ENCODE data around the gene GALNTL6. TPM values are rescaled to one million over a fixed set of nuclear protein-coding genes. Genes with fewer than 3 reads are reported as not detected.

Gene GALNTL6
- total and polyA plus RNA-seq, 8 donors: 0.13 to 0.41 (median 0.21) TPM; not detected in 4

DNA sequence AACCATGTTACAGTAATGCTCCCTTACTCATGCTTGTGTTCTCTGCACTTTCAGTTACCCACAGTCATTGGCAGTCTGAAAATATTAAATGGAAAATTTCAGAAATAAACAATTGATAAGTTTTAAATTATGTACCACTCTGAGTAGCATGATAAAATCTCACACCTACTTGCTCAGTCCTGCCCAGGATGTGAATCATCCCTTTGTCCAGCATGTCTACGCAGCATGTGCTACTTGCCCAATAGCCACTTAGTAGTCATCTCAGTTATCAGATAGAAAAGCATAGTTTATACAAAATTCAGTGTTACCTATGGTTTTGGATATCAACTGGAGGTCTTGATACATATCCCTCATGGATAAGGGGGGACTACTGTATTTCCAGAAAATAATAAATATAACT, 577.1 kb downstream of the GALNTL6 start:
- 70 to 84% methylated on average over 1 of the region's 1 CpG for WGBS, 2 donors
- H3K27ac ChIP-seq: no peak overlapping the region

DNA sequence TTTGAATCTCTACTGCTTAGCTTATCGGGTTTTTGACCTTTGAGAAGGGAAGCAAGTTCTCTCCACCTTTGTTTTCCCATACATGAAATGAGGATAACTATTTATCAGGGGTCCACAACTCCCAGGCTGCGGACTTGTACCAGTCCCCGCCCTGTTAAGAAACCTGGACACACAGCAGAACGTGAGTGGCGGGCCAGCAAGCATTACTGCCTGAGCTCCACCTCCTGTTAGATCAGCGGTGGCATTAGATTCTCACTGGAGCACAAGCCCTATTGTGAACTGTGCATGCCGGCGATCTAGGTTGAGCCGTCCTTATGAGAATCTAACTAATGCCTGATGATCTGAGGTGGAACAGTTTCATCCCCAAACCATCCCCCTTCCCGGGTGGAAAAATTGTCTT, 579.5 kb downstream of the GALNTL6 start:
- intact Hi-C loops (cut with DNase I): no loop called here

More for the DNA sequence above, 577.1 kb downstream of the GALNTL6 start:
- TF ChIP-seq, protein P1, sequence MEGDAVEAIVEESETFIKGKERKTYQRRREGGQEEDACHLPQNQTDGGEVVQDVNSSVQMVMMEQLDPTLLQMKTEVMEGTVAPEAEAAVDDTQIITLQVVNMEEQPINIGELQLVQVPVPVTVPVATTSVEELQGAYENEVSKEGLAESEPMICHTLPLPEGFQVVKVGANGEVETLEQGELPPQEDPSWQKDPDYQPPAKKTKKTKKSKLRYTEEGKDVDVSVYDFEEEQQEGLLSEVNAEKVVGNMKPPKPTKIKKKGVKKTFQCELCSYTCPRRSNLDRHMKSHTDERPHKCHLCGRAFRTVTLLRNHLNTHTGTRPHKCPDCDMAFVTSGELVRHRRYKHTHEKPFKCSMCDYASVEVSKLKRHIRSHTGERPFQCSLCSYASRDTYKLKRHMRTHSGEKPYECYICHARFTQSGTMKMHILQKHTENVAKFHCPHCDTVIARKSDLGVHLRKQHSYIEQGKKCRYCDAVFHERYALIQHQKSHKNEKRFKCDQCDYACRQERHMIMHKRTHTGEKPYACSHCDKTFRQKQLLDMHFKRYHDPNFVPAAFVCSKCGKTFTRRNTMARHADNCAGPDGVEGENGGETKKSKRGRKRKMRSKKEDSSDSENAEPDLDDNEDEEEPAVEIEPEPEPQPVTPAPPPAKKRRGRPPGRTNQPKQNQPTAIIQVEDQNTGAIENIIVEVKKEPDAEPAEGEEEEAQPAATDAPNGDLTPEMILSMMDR (IDR thresholded peaks at IDR 0.05): no peak
- no peaks in the 10 kb centered on the region for H3K36me3 ChIP-seq
- H3K4me3 ChIP-seq: no peak overlapping the region
- intact Hi-C loops (cut with DNase I): no loop called here
- no peaks in the 10 kb centered on the region for H3K4me1 ChIP-seq
- ATAC-seq (no peak), FAIRE-seq (no peak), DNase-seq (no peak)
- no peaks in the 10 kb centered on the region for H3K9me3 ChIP-seq
- no peaks in the 10 kb centered on the region for H3K27me3 ChIP-seq

DNA sequence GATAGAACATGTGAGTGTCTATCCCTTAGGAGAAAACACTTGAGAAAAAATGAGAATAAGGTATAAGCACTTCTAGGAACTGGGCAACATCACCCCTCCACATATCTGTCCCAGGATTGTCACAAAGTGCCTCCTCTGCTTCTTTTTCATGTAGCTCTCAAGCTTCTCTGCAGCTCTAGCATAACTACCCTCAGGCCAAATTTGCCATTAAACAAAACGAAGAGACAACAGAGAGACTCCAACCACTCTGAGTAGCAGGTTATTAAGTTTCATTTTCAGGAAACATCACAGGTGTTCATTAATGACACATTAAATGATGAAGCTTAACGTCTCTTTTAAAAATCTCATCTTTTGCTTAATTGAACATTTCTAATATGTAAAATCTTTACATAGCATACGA, 580.0 kb downstream of the GALNTL6 start:
- WGBS, 2 donors: 38 to 43% methylated on average over 3 of the region's 3 CpGs
- Histone ChIP-seq H3K36me3 (no peaks in the 10 kb centered on the region), H3K9me3 (no peaks in the 10 kb centered on the region), H3K27ac (no peak overlapping the region), H3K27me3 (no peaks in the 10 kb centered on the region), H3K4me1 (no peaks in the 10 kb centered on the region), H3K4me3 (no peak overlapping the region)
- no peak for FAIRE-seq
- DNase-seq: no peak
- ATAC-seq: no peak
- intact Hi-C loops (cut with DNase I): no loop called here
- TF ChIP-seq, protein P1 (IDR thresholded peaks at IDR 0.05): no peak

More for the DNA sequence above, 579.5 kb downstream of the GALNTL6 start:
- ATAC-seq: no peak
- Histone ChIP-seq H3K27ac (no peak overlapping the region), H3K36me3 (no peaks in the 10 kb centered on the region), H3K4me1 (no peaks in the 10 kb centered on the region), H3K9me3 (no peaks in the 10 kb centered on the region), H3K27me3 (no peaks in the 10 kb centered on the region), H3K4me3 (no peak overlapping the region)
- DNase-seq: no peak
- 73 to 80% methylated on average over 10 of the region's 10 CpGs for WGBS, 2 donors
- FAIRE-seq: no peak
- TF ChIP-seq, protein P1 (IDR thresholded peaks at IDR 0.05): no peak

DNA sequence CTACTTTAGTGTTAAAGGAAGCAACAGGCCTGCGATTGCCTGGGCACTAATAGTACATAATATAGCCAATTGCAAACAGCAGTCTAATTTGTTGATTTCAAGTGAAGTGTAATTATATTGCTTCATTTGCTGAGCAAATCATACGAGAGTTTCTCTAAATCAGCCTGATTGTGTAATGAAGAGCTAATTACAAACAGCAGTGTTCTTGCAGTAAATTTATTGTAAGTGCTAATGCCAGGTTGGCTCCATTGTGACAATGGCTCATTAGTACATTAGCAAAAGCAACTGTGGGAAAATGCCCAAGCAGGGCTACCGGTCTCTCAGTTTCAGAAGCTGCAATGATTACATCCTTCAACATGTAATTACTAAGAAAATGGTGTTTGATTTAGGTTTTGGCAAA, 591.5 kb downstream of the GALNTL6 start:
- Histone ChIP-seq H3K27me3 (no peaks in the 10 kb centered on the region), H3K36me3 (no peaks in the 10 kb centered on the region), H3K4me1 (no peaks in the 10 kb centered on the region), H3K4me3 (no peak overlapping the region), H3K27ac (no peak overlapping the region), H3K9me3 (no peaks in the 10 kb centered on the region)
- intact Hi-C loops (cut with DNase I): no loop called here
- TF ChIP-seq, protein P1 (IDR thresholded peaks at IDR 0.05): no peak
- 71 to 83% methylated on average over 3 of the region's 3 CpGs for WGBS, 2 donors
- FAIRE-seq: no peak
- no peak for DNase-seq
- no peak for ATAC-seq

DNA sequence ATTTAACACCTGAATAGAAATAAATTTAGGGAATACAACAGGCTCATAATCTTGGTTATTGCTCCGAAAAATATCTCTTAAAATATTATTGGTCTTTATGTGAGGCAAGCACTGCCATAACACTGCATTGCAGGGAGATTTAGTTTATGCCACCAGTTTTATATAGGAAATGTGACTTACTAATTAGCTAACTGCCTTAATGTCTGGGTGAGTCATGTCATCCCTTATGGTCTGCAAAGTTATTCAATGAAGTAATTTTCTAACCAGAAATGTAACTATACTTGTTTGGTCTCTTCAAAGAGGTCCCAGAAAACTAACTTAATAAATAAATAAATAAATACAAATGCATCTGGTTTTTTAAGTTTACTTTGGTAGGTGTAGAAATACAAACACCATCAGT, 597.2 kb downstream of the GALNTL6 start:
- Histone ChIP-seq H3K9me3 (no peaks in the 10 kb centered on the region), H3K4me3 (no peak overlapping the region), H3K27ac (no peak overlapping the region), H3K27me3 (no peaks in the 10 kb centered on the region), H3K4me1 (no peaks in the 10 kb centered on the region), H3K36me3 (no peaks in the 10 kb centered on the region)
- TF ChIP-seq, protein P1 (IDR thresholded peaks at IDR 0.05): no peak
- FAIRE-seq (no peak), DNase-seq (no peak), ATAC-seq (no peak)
- 51 to 72% methylated on average over 1 of the region's 1 CpG for WGBS, 2 donors
- intact Hi-C loops (cut with DNase I): no loop called here

Data from pancreas (tissue), 10 donors.